Measurements from ENCODE around the gene AP2M1.
A peak's percentile ranks its signal among the peaks of the same experiment; 100 is the strongest.

Gene AP2M1

DNA sequence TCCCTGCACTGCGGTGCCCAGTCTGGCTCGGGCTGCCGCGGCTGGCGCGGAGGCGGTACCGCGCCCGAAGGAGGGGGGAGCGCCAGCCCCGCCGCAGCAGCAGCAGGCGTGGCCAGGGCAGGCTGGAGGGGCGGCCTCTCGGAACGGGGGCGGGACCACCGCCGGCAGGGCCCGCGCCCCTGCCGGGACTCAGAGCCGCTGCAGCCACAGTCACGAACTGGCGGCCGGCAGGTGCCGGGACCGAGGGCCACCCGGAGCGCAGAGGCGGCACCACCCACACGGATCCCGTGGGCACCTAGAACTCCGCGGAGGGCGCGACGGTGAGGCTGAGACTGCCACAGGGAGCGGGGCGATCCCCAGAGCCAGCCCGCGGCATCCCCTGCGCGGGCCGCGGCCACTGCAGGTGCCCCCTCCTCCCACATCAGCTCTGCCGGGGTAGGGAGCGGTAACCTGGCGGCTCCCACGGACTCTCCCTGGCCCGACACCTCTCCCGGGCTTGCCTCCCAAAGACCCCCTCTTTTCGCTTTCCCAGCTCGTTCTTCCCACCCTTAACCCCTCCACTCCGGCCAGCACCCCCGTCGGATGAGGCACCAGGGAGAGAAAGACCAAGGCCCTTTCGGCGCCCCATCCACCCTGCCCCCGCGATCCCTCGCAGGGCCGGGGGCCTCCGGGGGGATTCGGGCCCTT is 54.9 kb downstream of the AP2M1 start, which contains the start of gene VWA5B2:
Gene VWA5B2 (plus strand): TSS at position 192 of the 687 bp plus-strand sequence. CDS start 944 bp downstream, outside the sequence.
- peak; percentile 22 for DNase-seq

DNA sequence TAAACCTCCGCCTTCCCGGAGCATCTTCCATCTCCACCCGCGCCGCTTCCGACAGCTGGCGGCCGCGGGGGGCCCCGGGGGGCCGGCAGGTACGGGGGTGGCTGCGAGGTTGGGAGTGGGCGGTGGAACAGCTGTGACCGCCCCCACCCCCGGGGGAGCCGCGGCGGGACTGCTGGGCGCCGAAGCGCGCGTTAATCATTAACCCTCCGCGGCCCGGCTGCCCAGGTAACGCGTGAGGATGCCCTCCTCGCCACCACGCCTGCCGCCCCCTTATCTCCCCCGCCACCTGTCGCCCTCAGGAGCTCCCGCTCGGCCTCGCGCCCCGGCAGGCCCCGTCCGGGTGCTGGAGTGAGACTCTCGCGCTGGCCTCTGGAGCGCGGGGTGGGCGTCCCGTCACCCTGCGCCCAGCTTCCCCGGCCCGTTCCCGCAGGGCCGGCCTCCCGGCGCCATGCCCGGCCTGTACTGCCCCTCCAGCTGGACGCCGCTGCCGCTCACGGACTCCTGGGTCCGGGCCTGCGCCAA is 55.5 kb downstream of the AP2M1 start:
- no peak for DNase-seq

DNA sequence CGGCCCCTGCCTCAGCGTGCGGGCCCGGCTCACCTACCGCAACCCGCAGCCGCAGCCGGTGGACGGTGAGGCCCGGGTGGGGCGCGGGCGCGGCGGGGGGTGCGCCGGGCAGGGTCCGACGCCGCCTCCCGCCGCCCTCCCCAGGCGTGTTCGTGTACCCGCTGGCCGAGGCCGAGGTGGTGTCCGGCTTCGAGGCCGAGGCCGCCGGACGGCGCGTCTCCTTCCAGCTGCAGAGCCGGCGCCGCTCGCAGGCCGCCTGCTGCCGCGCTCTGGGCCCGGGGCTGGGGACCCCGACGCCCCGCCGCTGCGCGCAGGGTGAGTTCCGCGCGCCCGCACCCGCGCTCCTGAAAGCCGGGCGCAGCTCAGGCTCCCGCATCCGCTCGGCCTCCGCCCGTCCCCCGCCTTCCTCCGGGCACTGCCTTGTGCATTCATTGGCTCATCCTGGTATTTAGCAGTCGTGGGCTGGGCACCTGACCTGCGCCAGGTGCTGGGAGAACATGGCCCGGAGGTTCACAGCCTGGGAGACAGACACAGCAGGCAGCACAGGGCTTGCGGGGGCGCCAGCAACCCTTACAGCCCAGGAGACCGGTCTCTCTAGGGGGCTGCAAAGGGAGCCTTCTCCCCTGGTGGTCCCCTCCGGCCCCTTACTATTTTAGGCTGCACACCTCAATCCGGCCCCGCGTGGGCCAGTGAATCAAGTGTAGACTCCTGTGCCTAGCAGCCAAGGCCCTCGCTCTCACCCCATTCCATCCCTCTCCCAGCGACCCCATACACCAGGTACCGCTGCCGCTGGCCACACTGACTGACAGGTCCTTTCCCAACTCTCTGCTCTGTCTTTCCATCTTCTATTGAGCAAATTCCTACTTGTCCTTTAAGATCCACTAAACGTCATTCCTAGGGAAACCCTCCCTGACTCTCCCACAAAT is 56.2 kb downstream of the AP2M1 start:
- no peak for DNase-seq

DNA sequence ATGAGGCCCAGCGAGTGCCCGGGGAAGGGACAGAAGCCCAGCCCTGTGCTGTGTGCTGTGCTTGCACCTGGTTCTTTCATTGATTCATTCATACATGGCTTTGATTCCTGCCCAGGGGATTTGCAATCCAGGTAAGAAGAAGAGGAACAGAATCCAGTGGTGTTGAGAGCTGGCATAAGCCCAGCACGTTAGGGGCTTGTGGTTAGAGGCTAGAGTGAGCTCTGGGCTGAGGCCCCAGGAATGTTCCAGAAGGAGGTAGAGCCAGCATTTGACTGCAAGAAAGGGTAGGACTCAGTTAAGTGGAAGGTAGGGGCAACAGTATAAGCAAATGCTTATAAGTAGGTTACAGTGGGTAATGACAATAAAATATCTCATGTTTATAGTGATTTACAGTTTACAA is 57.0 kb downstream of the AP2M1 start:
- no peak for DNase-seq

DNA sequence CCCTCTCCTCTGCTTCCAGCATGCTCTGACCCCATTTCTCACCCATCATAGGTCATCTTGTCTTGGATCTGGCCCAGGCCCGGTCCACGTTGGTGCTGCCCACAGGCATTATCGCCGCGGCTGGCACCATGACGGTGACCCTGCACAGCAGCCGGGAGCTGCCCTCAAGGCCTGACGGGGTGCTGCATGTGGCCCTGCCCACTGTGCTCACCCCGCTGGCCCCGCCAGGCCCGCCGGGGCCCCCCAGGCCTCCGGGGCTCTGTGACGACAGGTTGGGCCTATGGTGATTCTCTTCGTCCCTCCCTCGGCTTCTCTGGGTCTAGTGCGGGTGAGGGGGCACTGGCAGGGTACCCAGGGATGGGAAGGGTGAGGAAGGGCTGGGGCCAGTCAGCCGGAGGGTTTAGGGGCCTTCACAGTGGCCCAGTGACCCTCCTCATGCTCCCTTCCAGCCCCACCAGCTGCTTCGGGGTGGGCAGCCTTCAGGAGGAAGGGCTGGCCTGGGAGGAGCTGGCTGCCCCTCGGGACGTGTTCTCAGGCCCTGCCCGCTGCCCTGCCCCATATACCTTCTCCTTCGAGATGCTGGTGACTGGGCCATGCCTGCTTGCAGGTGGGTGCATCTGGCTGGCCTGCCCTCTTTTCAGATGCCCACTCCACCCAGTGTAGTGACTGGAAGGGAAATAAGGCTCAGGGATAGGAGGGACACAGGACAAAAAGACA is 58.6 kb downstream of the AP2M1 start:
- no peak for DNase-seq
